Astrocyte (in vitro differentiated cells and primary cell): ENCODE data around the gene RHEBL1. TPM values are rescaled to one million over a fixed set of nuclear protein-coding genes. Genes with fewer than 3 reads are reported as not detected.

ENCODE experiments used
- DNase-seq: peaks from one replicate; pipeline ENCODE4 v3.0.0-alpha.2; 2010; ENCODE audit warnings: low read depth
- FAIRE-seq: peaks from 2 replicates; lab custom pipeline; 2011; peaks lifted over from hg19 to GRCh38; lab: Jason Lieb, UNC
- H2AFZ ChIP-seq: 2 replicates; pipeline ENCODE4 v1.6.0; 2012; ENCODE audit warnings: low read depth, low read length, inconsistent platforms
- H3K27ac ChIP-seq: 2 replicates; pipeline ENCODE4 v1.5.1; 2011; ENCODE audit warnings: low read depth, low read length, inconsistent platforms
- H3K27me3 ChIP-seq: 2 replicates; pipeline ENCODE4 v1.6.0; 2011; ENCODE audit warnings: low read length, inconsistent platforms; ENCODE audit not compliant: insufficient read depth
- H3K36me3 ChIP-seq: 2 replicates; pipeline ENCODE4 v1.5.1; 2011; ENCODE audit warnings: low read length, inconsistent platforms; ENCODE audit not compliant: insufficient read depth
- H3K4me1 ChIP-seq: 2 replicates; pipeline ENCODE4 v1.5.1; 2011; ENCODE audit warnings: low read length, inconsistent platforms; ENCODE audit not compliant: insufficient read depth
- H3K4me2 ChIP-seq: 2 replicates; pipeline ENCODE4 v1.6.0; 2012; ENCODE audit warnings: low read length, inconsistent platforms
- H3K4me3 ChIP-seq: 2 replicates; pipeline ENCODE4 v1.5.1; 2011; ENCODE audit warnings: low read depth, mild to moderate bottlenecking, low read length, inconsistent platforms; ENCODE audit not compliant: insufficient read depth
- H3K79me2 ChIP-seq: 2 replicates; pipeline ENCODE4 v1.6.0; 2012; ENCODE audit warnings: mild to moderate bottlenecking, low read length, inconsistent platforms; ENCODE audit not compliant: insufficient read depth
- H3K9ac ChIP-seq: 2 replicates; pipeline ENCODE4 v1.6.0; 2012; ENCODE audit warnings: mild to moderate bottlenecking, low read length, inconsistent platforms
- H3K9me3 ChIP-seq: 2 replicates; pipeline ENCODE4 v1.5.1; 2012; ENCODE audit warnings: low read depth, mild to moderate bottlenecking, low read length, inconsistent platforms; ENCODE audit not compliant: insufficient read depth
- H4K20me1 ChIP-seq: 2 replicates; pipeline ENCODE4 v1.6.0; 2012; ENCODE audit warnings: low read length, inconsistent platforms; ENCODE audit not compliant: insufficient read depth
- H3K27ac Mint-ChIP-seq: one replicate; pipeline ENCODE4 v1.8.0; 2021; ENCODE audit warnings: mild to moderate bottlenecking, mixed read lengths; ENCODE audit not compliant: unreplicated experiment
- H3K27me3 Mint-ChIP-seq: one replicate; pipeline ENCODE4 v1.8.0; 2021; ENCODE audit warnings: low read depth, mixed read lengths; ENCODE audit not compliant: unreplicated experiment
- H3K36me3 Mint-ChIP-seq: one replicate; pipeline ENCODE4 v1.8.0; 2021; ENCODE audit warnings: low read depth, mixed read lengths; ENCODE audit not compliant: unreplicated experiment
- H3K4me1 Mint-ChIP-seq: one replicate; pipeline ENCODE4 v1.8.0; 2021; ENCODE audit warnings: low read depth, mixed read lengths; ENCODE audit not compliant: unreplicated experiment
- H3K4me3 Mint-ChIP-seq: one replicate; pipeline ENCODE4 v1.8.0; 2021; ENCODE audit warnings: mild to moderate bottlenecking, moderate library complexity, mixed read lengths; ENCODE audit not compliant: unreplicated experiment
- H3K9me3 Mint-ChIP-seq: one replicate; pipeline ENCODE4 v1.8.0; 2021; ENCODE audit warnings: mild to moderate bottlenecking, mixed read lengths; ENCODE audit not compliant: unreplicated experiment
- EZH2 ChIP-seq: IDR thresholded peaks from 2 replicates; pipeline ENCODE4 v1.6.1; 2012; ENCODE audit warnings: mild to moderate bottlenecking, low read length, inconsistent platforms; ENCODE audit not compliant: insufficient read depth
- total RNA-seq: library from RNA; stranded (reverse); gene quantifications from 2 replicates; pipeline ENCODE4 v1.2.1, GENCODE V29; 2021
- TF ChIP-seq, protein P1 (sequence below): IDR thresholded peaks from 2 replicates; pipeline ENCODE4 v1.5.1; 2011; ENCODE audit warnings: low read depth, mild to moderate bottlenecking, inconsistent platforms, low read length, moderate library complexity; ENCODE audit not compliant: insufficient read depth

The RHEBL1 gene
- total RNA-seq, 1 donor from 2014 or later: 1.3 TPM

DNA sequence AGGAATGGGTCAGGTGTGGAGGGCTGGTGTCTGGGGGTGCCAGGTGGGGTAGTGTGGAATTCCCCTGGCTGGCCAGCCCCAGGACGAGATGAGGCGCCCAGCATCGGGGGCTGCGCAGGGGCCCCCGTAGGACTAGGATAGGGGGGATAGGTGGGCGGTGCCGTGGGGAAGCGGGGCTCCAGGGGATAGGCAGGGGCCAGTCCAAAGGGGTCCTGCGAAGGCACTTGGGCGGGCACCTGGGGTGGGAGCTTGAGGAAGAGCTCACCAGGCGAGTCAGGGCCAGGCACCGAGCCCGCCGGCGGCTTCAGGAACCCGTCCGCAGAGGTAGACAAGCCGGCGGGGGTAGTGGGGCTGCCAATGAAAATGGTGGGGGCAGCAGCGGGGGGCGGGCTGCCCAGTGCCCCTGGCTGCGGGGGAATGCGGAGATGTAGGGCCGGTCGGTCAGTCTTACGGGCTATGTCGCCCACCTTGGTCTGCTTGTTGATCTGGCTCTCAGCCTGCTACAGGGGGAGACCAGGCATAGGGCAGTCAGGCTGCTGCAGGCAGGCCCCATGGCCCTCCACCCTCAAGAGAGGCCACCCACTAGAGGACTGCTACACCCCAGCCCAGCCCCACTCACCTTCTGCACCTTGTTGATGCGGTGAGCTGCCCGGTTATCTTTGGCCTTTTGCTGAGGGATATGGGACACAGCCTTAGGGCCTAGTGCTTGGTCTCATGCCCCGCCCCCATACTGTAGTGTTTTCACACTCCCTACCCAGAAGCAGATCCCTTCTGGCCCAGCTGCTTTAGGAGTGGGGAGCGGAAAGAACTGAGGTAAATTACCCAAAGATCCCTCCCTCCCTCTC is 28.5 kb downstream of the RHEBL1 start:
- H3K36me3 Mint-ChIP-seq: peaks cover 31% of the 10 kb centered on the region
- no peak overlapping the region for H3K27ac Mint-ChIP-seq
- peaks cover 28% of the 10 kb centered on the region for H3K79me2 ChIP-seq
- no peaks in the 10 kb centered on the region for H3K9me3 ChIP-seq
- peaks cover 54% of the 10 kb centered on the region for H3K36me3 ChIP-seq
- H3K4me2 ChIP-seq: no peak overlapping the region
- FAIRE-seq (no peak), DNase-seq (no peak)
- H3K9me3 Mint-ChIP-seq: no peaks in the 10 kb centered on the region
- no peak overlapping the region for H3K9ac ChIP-seq
- H3K4me3 Mint-ChIP-seq: no peak overlapping the region
- no peak overlapping the region for H2AFZ ChIP-seq
- no peak overlapping the region for H3K27ac ChIP-seq
- TF ChIP-seq, protein P1, sequence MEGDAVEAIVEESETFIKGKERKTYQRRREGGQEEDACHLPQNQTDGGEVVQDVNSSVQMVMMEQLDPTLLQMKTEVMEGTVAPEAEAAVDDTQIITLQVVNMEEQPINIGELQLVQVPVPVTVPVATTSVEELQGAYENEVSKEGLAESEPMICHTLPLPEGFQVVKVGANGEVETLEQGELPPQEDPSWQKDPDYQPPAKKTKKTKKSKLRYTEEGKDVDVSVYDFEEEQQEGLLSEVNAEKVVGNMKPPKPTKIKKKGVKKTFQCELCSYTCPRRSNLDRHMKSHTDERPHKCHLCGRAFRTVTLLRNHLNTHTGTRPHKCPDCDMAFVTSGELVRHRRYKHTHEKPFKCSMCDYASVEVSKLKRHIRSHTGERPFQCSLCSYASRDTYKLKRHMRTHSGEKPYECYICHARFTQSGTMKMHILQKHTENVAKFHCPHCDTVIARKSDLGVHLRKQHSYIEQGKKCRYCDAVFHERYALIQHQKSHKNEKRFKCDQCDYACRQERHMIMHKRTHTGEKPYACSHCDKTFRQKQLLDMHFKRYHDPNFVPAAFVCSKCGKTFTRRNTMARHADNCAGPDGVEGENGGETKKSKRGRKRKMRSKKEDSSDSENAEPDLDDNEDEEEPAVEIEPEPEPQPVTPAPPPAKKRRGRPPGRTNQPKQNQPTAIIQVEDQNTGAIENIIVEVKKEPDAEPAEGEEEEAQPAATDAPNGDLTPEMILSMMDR: no peak
- no peak overlapping the region for H3K4me3 ChIP-seq
- H3K4me1 ChIP-seq: no peaks in the 10 kb centered on the region
- H3K4me1 Mint-ChIP-seq: no peaks in the 10 kb centered on the region
- peaks cover 85% of the 10 kb centered on the region for H4K20me1 ChIP-seq
- no peaks in the 10 kb centered on the region for H3K27me3 ChIP-seq
- H3K27me3 Mint-ChIP-seq: no peaks in the 10 kb centered on the region

DNA sequence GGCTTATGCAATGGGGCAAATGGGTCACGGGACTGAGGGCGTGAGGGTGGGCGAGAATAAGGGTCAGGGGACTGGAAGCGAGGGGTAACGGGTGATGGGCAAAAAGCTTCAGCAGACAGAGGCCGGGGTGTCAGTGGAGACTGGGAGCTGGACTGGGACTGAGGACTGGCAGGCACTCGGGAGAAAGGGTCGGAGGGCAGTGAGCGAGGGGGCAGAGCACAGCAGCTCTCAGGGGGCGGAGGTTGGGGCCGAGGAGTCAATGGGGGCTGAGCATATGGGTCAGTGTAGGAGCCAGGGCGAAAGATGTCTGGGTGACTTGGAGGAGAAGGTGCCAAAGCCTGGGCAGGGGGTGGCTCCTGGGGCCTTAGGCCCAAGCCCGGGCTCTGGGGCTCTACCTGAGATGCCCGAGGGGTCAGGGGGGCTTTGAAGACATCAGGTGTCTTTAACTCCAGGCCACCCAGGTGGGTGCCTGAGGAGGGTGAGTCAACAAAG is 29.4 kb downstream of the RHEBL1 start:
- Histone ChIP-seq H4K20me1 (peaks cover 77% of the 10 kb centered on the region), H3K4me2 (no peak overlapping the region), H2AFZ (no peak overlapping the region), H3K4me1 (no peaks in the 10 kb centered on the region), H3K9me3 (no peaks in the 10 kb centered on the region), H3K27me3 (no peaks in the 10 kb centered on the region), H3K27ac (no peak overlapping the region), H3K4me3 (no peak overlapping the region), H3K36me3 (peaks cover 51% of the 10 kb centered on the region), H3K79me2 (peaks cover 24% of the 10 kb centered on the region), H3K9ac (no peak overlapping the region)
- Mint-ChIP-seq H3K4me1 (no peaks in the 10 kb centered on the region), H3K27ac (no peak overlapping the region), H3K4me3 (no peak overlapping the region), H3K27me3 (no peaks in the 10 kb centered on the region), H3K9me3 (no peaks in the 10 kb centered on the region), H3K36me3 (peaks cover 32% of the 10 kb centered on the region)
- TF ChIP-seq, protein P1: no peak
- no peak for TF ChIP-seq EZH2
- FAIRE-seq: no peak
- no peak for DNase-seq
